PC-3 (cell line): ENCODE measurements around the gene BRD4. TPM values are rescaled to one million over a fixed set of nuclear protein-coding genes. Genes with fewer than 3 reads are reported as not detected.
A peak's percentile ranks its signal among the peaks of the same experiment; 100 is the strongest.

Experiments used
- ATAC-seq: fragments of 200-7000 bp; cut with Tn5 transposase; 2 replicates; pipeline ENCODE4 v1.9.1; 2020; ENCODE audit warnings: mild to moderate bottlenecking, moderate library complexity
- BruUV-seq: library from RNA; stranded (reverse); fragments of 400-500 nt; replicated peaks from 2 replicates; lab custom pipeline; 2021; lab: Mats Ljungman, UMichigan
- CTCF ChIA-PET: fragments of 300-600 bp; sonication (Branson Sonifier 250); formaldehyde crosslinking; loops from one replicate; lab custom pipeline; 2022; ENCODE audit warnings: antibody characterized with exemption; lab: Charles Lee
- POLR2A ChIA-PET: fragments of 300-600 bp; sonication (Branson Sonifier 250); formaldehyde crosslinking; loops from one replicate; lab custom pipeline; 2022; ENCODE audit warnings: antibody characterized with exemption; ENCODE audit not compliant: unreplicated experiment; lab: Charles Lee
- DNase-seq: peaks from one replicate; pipeline ENCODE4 v3.0.0-alpha.2; 2015
- H2AFZ ChIP-seq: fragments of 300-600 bp; sonication (generic); 2 replicates; pipeline ENCODE4 v1.6.0; 2016; ENCODE audit warnings: antibody characterized with exemption, low read length
- H3F3A ChIP-seq: fragments of 300-600 bp; sonication (generic); one replicate; pipeline ENCODE4 v1.6.0; 2017; ENCODE audit warnings: antibody characterized with exemption, low read length, control low read depth, mild to moderate bottlenecking; ENCODE audit not compliant: unreplicated experiment
- H3K27ac ChIP-seq: fragments of 300-600 bp; sonication (generic); 2 replicates; pipeline ENCODE4 v1.5.1; 2016; ENCODE audit warnings: mild to moderate bottlenecking, low read length
- H3K27me3 ChIP-seq: fragments of 300-600 bp; sonication (generic); 2 replicates; pipeline ENCODE4 v1.6.1; 2016; ENCODE audit warnings: low read length, mixed read lengths
- H3K36me3 ChIP-seq: fragments of 300-600 bp; sonication (generic); 2 replicates; pipeline ENCODE4 v1.6.1; 2016; ENCODE audit warnings: low read depth, mixed run types, low read length, mixed read lengths
- H3K4me1 ChIP-seq: fragments of 300-600 bp; sonication (generic); 2 replicates; pipeline ENCODE4 v1.5.1; 2016; ENCODE audit warnings: low read length; ENCODE audit not compliant: insufficient read depth
- H3K4me2 ChIP-seq: fragments of 300-600 bp; sonication (generic); 2 replicates; pipeline ENCODE4 v1.6.0; 2016; ENCODE audit warnings: low read length
- H3K4me3 ChIP-seq: fragments of 300-600 bp; sonication (generic); 2 replicates; pipeline ENCODE4 v1.5.1; 2016; ENCODE audit warnings: mild to moderate bottlenecking, low read length, mixed read lengths
- H3K79me2 ChIP-seq: fragments of 300-600 bp; sonication (generic); 2 replicates; pipeline ENCODE4 v1.6.1; 2017; ENCODE audit warnings: low read length, mixed read lengths
- H3K9ac ChIP-seq: fragments of 300-600 bp; sonication (generic); 2 replicates; pipeline ENCODE4 v1.6.0; 2016; ENCODE audit warnings: mild to moderate bottlenecking, low read length
- H3K9me2 ChIP-seq: fragments of 300-600 bp; sonication (generic); replicated peaks from 2 replicates; pipeline ENCODE4 v1.6.1; 2016; ENCODE audit warnings: mixed run types, low read length, mixed read lengths
- H3K9me3 ChIP-seq: fragments of 300-600 bp; sonication (generic); 2 replicates; pipeline ENCODE4 v1.6.1; 2016; ENCODE audit warnings: low read length, mixed read lengths
- H4K20me1 ChIP-seq: fragments of 300-600 bp; sonication (generic); 2 replicates; pipeline ENCODE4 v1.6.1; 2016; ENCODE audit warnings: low read length, mixed read lengths
- CTCF ChIP-seq: fragments of 300-600 bp; sonication (generic); conservative IDR thresholded peaks from 2 replicates; pipeline ENCODE4 v1.5.1; 2017; ENCODE audit warnings: antibody characterized with exemption, low read depth, mild to moderate bottlenecking, low read length
- EZH2 ChIP-seq: fragments of 300-600 bp; sonication (generic); IDR thresholded peaks from one replicate; pipeline ENCODE4 v1.6.1; 2017; ENCODE audit warnings: antibody characterized with exemption, mild to moderate bottlenecking, low read length; ENCODE audit not compliant: unreplicated experiment
- EZH2phosphoT487 ChIP-seq: fragments of 300-600 bp; sonication (generic); IDR thresholded peaks from 2 replicates; pipeline ENCODE4 v1.6.1; 2018; ENCODE audit warnings: mild to moderate bottlenecking, antibody characterized with exemption, low read length, borderline replicate concordance
- intact Hi-C: fragments of 100-400 bp; cut with micrococcal nuclease; formaldehyde crosslinking; loops from 2 replicates; pipeline ENCODE4 v1.9.0; 2023
- total RNA-seq: library from RNA; depleted of rRNA; stranded (reverse); fragments of >200 nt; gene quantifications from 2 replicates; pipeline ENCODE4 v1.2.3, GENCODE V29; 2014

Gene BRD4
- total RNA-seq, 1 experiment from 2014 or later: 20.9 TPM

GRCh38 chr19:15264061-15264932 is 68.0 kb downstream of the BRD4 start:
- no peak overlapping the region for H2AFZ ChIP-seq
- no peak overlapping the region for H3K4me3 ChIP-seq
- intact Hi-C loops: loop anchor here (5.0 to 10.0 kb wide), 2 partner anchors 68 to 151 kb away; partner anchors contain the start of genes AKAP8L and BRD4
- H3K4me1 ChIP-seq: 0 out of 2 replicates have a peak, but pooled peaks cover 6% of the 10 kb centered on the region
- no peak for TF ChIP-seq EZH2phosphoT487
- peak; percentile 91 for TF ChIP-seq CTCF
- no peak for TF ChIP-seq EZH2
- BruUV-seq: TSS peak; percentile 24
- no peak overlapping the region for H3K27ac ChIP-seq
- peak; percentile 73 for DNase-seq
- H3K4me2 ChIP-seq: no peak overlapping the region
- H3K9me3 ChIP-seq: no peaks in the 10 kb centered on the region
- no peaks in the 10 kb centered on the region for H3K27me3 ChIP-seq
- H3K9ac ChIP-seq: no peak overlapping the region
- peaks cover 38% of the 10 kb centered on the region for H4K20me1 ChIP-seq
- no peaks in the 10 kb centered on the region for H3F3A ChIP-seq
- no peaks in the 10 kb centered on the region for H3K9me2 ChIP-seq
- ATAC-seq: peak; percentile 10; the same call in 1 of the 2 replicates
- ChIA-PET CTCF (no interaction called here), POLR2A (no interaction called here)
- H3K36me3 ChIP-seq: peaks cover 65% of the 10 kb centered on the region
- H3K79me2 ChIP-seq: peaks cover 64% of the 10 kb centered on the region

- H3K9me2 ChIP-seq: no peaks in the 10 kb centered on the region
- H3K27me3 ChIP-seq: no peaks in the 10 kb centered on the region
- H3K9me3 ChIP-seq: no peaks in the 10 kb centered on the region
- no peak overlapping the region for H3K4me3 ChIP-seq
- H3K79me2 ChIP-seq: peaks cover 56% of the 10 kb centered on the region
- POLR2A ChIA-PET: no interaction called here
- H3K36me3 ChIP-seq: peaks cover 68% of the 10 kb centered on the region
- H3K4me1 ChIP-seq: 0 out of 2 replicates have a peak, but pooled peaks cover 6% of the 10 kb centered on the region
- BruUV-seq: no TSS peak
- H3F3A ChIP-seq: no peaks in the 10 kb centered on the region
- no peak overlapping the region for H3K27ac ChIP-seq
- CTCF ChIA-PET: interaction anchor here (0.6 kb wide), 1 partner anchor 151 kb away, joined by 4 read pairs; no protein-coding TSS in a partner anchor
- no peak for DNase-seq
- H4K20me1 ChIP-seq: peaks cover 31% of the 10 kb centered on the region
- no peak overlapping the region for H2AFZ ChIP-seq
- no peak for ATAC-seq
- H3K9ac ChIP-seq: no peak overlapping the region
- intact Hi-C loops: loop anchor here (5.0 to 10.0 kb wide), 2 partner anchors 69 to 151 kb away; partner anchors contain the start of genes AKAP8L and BRD4
- TF ChIP-seq EZH2: no peak
- TF ChIP-seq EZH2phosphoT487: no peak
- TF ChIP-seq CTCF: no peak
- no peak overlapping the region for H3K4me2 ChIP-seq
Observed at GRCh38 chr19:15263361-15263985, 68.9 kb downstream of the BRD4 start.
